ENCODE measurements around the gene ZNF267.

DNA sequence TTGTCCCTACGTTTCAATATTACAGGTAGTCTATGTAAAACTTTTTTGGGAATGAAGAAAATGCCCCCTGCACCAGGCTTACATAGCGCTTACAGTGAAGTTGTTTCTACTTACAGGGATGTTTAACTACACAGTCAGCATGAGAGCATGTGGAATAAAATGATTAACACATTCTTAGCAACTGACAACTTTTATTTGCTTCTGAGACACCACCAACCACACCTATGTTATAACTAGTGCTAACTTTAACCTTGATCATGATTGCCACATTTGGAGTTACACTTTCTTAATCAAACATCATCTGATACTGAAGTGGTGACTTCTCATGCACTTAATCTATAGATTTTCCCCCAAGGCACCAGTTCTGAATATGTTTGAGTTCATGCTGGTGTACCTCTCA lies 20.3 kb upstream of the ZNF267 start:
- TF ChIP-seq CTCF (IDR thresholded peaks at IDR 0.05) (no peak), POLR2AphosphoS5 (IDR thresholded peaks at IDR 0.05) (no peak), EP300 (IDR thresholded peaks at IDR 0.05) (no peak)

Measured in upper lobe of left lung (tissue), 4 donors.